Measurements from ENCODE around the gene JUN. TPM values are rescaled to one million over a fixed set of nuclear protein-coding genes. Genes with fewer than 3 reads are reported as not detected.

The JUN gene
- total and polyA plus RNA-seq, 3 donors from 2014 or later, result 40.9 to 67.8 (median 60.6) TPM

GRCh38 chr1:58765441-58765840 is 18.4 kb downstream of the JUN start:
- H3K4me3 ChIP-seq, result no peak overlapping the region
- intact Hi-C loops (cut with DNase I; ENCODE audit: low total_unique reads), result no loop called here
- H3K9me3 ChIP-seq, result no peaks in the 10 kb centered on the region
- TF ChIP-seq POLR2A (IDR thresholded peaks at IDR 0.05) (no peak), CTCF (IDR thresholded peaks at IDR 0.05) (no peak)
- H3K4me1 ChIP-seq, result peaks cover 6% of the 10 kb centered on the region
- 93 to 95% methylated on average over 2 of the region's 2 CpGs for WGBS, 2 donors
- no peak overlapping the region for H3K27ac ChIP-seq
- no peaks in the 10 kb centered on the region for H3K27me3 ChIP-seq
- no peaks in the 10 kb centered on the region for H3K36me3 ChIP-seq (ENCODE audit: low read depth, missing control alignments)
- DNase-seq, result no peak

- DNase-seq, result no peak
- Histone ChIP-seq H3K4me1 (peaks cover 6% of the 10 kb centered on the region), H3K36me3 (ENCODE audit: low read depth, missing control alignments) (no peaks in the 10 kb centered on the region), H3K27ac (no peak overlapping the region), H3K9me3 (no peaks in the 10 kb centered on the region), H3K4me3 (no peak overlapping the region), H3K27me3 (no peaks in the 10 kb centered on the region)
- intact Hi-C loops (cut with DNase I; ENCODE audit: low total_unique reads), result no loop called here
- TF ChIP-seq CTCF (IDR thresholded peaks at IDR 0.05) (no peak), POLR2A (IDR thresholded peaks at IDR 0.05) (no peak)
Measured at GRCh38 chr1:58765006-58765405, 18.8 kb downstream of the JUN start.

GRCh38 chr1:58764294-58764978 is 19.4 kb downstream of the JUN start:
- Histone ChIP-seq H3K27ac (no peak overlapping the region), H3K9me3 (no peaks in the 10 kb centered on the region), H3K27me3 (no peaks in the 10 kb centered on the region), H3K36me3 (ENCODE audit: low read depth, missing control alignments) (no peaks in the 10 kb centered on the region), H3K4me3 (no peak overlapping the region), H3K4me1 (peaks cover 6% of the 10 kb centered on the region)
- DNase-seq, result no peak
- intact Hi-C loops (cut with DNase I; ENCODE audit: low total_unique reads), result no loop called here
- no peak for TF ChIP-seq POLR2A (IDR thresholded peaks at IDR 0.05)
- TF ChIP-seq CTCF (IDR thresholded peaks at IDR 0.05), result no peak
- 50 to 66% methylated on average over 3 of the region's 3 CpGs for WGBS, 2 donors

- Histone ChIP-seq H3K27ac (no peak overlapping the region), H3K4me3 (no peak overlapping the region), H3K9me3 (no peaks in the 10 kb centered on the region), H3K36me3 (ENCODE audit: low read depth, missing control alignments) (no peaks in the 10 kb centered on the region), H3K27me3 (no peaks in the 10 kb centered on the region), H3K4me1 (no peaks in the 10 kb centered on the region)
- no peak for TF ChIP-seq POLR2A (IDR thresholded peaks at IDR 0.05)
- TF ChIP-seq CTCF (IDR thresholded peaks at IDR 0.05), result no peak
- 81 to 91% methylated on average over 3 of the region's 3 CpGs for WGBS, 2 donors
- DNase-seq, result no peak
- intact Hi-C loops (cut with DNase I; ENCODE audit: low total_unique reads), result no loop called here
Measured at GRCh38 chr1:58763214-58763613, 20.6 kb downstream of the JUN start.

- TF ChIP-seq CTCF (IDR thresholded peaks at IDR 0.05) (no peak), POLR2A (IDR thresholded peaks at IDR 0.05) (no peak)
- H3K9me3 ChIP-seq, result no peaks in the 10 kb centered on the region
- H3K27ac ChIP-seq, result no peak overlapping the region
- no peak for DNase-seq
- no peaks in the 10 kb centered on the region for H3K4me1 ChIP-seq
- H3K4me3 ChIP-seq, result no peak overlapping the region
- no peaks in the 10 kb centered on the region for H3K27me3 ChIP-seq
- intact Hi-C loops (cut with DNase I; ENCODE audit: low total_unique reads), result no loop called here
- H3K36me3 ChIP-seq (ENCODE audit: low read depth, missing control alignments), result no peaks in the 10 kb centered on the region
Measured at GRCh38 chr1:58762806-58763205, 21.0 kb downstream of the JUN start.
